SK-N-SH (cell line): ENCODE data around the gene PER3. TPM values are rescaled to one million over a fixed set of nuclear protein-coding genes. Genes with fewer than 3 reads are reported as not detected.

Experiments used
- CTCF ChIA-PET: fragments of 300-600, 350-600 bp; formaldehyde crosslinking; extraction: SDS; loops from one replicate; lab custom pipeline; 2021; lab: Yijun Ruan, JAX
- POLR2A ChIA-PET: fragments of 350-600 bp; sonication (Branson Sonifier 250); formaldehyde crosslinking; extraction: SDS; loops from one replicate; lab custom pipeline; 2020; ENCODE audit warnings: antibody characterized with exemption, inconsistent platforms; lab: Yijun Ruan, JAX
- DNase-seq: peaks from one replicate; pipeline ENCODE4 v3.0.0; 2012
- H2AFZ ChIP-seq: fragments of 200-600 bp; sonication (generic); 2 replicates; pipeline ENCODE4 v1.8.1; 2016; ENCODE audit warnings: antibody characterized with exemption, mild to moderate bottlenecking, low read depth
- H3F3A ChIP-seq: fragments of 200-600 bp; sonication (generic); replicated peaks from 2 replicates; pipeline ENCODE3; 2016; ENCODE audit warnings: antibody characterized with exemption, mild to moderate bottlenecking; ENCODE audit not compliant: insufficient read depth
- H3K27ac ChIP-seq, 2 experiments: fragments of 200-500 bp in 1 of 2; fragments of 200-600 bp in 1 of 2; sonication (Bioruptor generic) in 1 of 2; sonication (generic), shearing (Covaris generic) in 1 of 2; 2 replicates each; pipeline versions ENCODE4 v1.5.1 to v1.6.1; 2014 to 2016; ENCODE audit warnings: low read depth in 2 of 2, inconsistent platforms in 1 of 2, low read length in 1 of 2, mild to moderate bottlenecking in 1 of 2, mixed read lengths in 1 of 2
- H3K27me3 ChIP-seq: fragments of 200-600 bp; sonication (generic), shearing (Covaris generic); 2 replicates; pipeline ENCODE4 v1.6.1; 2016; ENCODE audit warnings: mixed run types; ENCODE audit not compliant: insufficient read depth
- H3K36me3 ChIP-seq, 2 experiments: fragments of 200-500 bp in 1 of 2; fragments of 200-600 bp in 1 of 2; sonication (Bioruptor generic) in 1 of 2; sonication (generic) in 1 of 2; replicated peaks in 1 of 2; 2 replicates each; pipeline versions ENCODE3 to v1.5.1; 2014 to 2016; ENCODE audit warnings: low read length in 1 of 2, mild to moderate bottlenecking in 1 of 2; ENCODE audit not compliant: insufficient read depth in 2 of 2, control insufficient read depth in 1 of 2
- H3K4me1 ChIP-seq, 2 experiments: fragments of 200-500 bp in 1 of 2; fragments of 200-600 bp in 1 of 2; sonication (Bioruptor generic) in 1 of 2; sonication (generic), shearing (Covaris generic) in 1 of 2; 2 replicates each; pipeline versions ENCODE4 v1.5.1 to v1.6.1; 2014 to 2016; ENCODE audit warnings: low read depth in 1 of 2, low read length in 1 of 2, mixed run types in 1 of 2; ENCODE audit not compliant: insufficient read depth in 2 of 2, control insufficient read depth in 1 of 2
- H3K4me2 ChIP-seq: fragments of 200-600 bp; sonication (generic), shearing (Covaris generic); 2 replicates; pipeline ENCODE4 v1.6.1; 2017; ENCODE audit warnings: mixed run types
- H3K4me3 ChIP-seq, 2 experiments: fragments of 200-500 bp in 1 of 2; fragments of 200-600 bp in 1 of 2; sonication (Bioruptor generic) in 1 of 2; sonication (generic), shearing (Covaris generic) in 1 of 2; 2 replicates each; pipeline versions ENCODE4 v1.5.1 to v1.8.1; 2014 to 2016; ENCODE audit warnings: low read depth in 2 of 2, inconsistent platforms in 1 of 2, low read length in 1 of 2, mild to moderate bottlenecking in 1 of 2, mixed read lengths in 1 of 2, moderate library complexity in 1 of 2
- H3K79me2 ChIP-seq: fragments of 200-600 bp; sonication (generic); 2 replicates; pipeline ENCODE4 v1.8.1; 2017; ENCODE audit warnings: mild to moderate bottlenecking; ENCODE audit not compliant: insufficient read depth
- H3K9ac ChIP-seq: fragments of 200-600 bp; sonication (generic); 2 replicates; pipeline ENCODE4 v1.6.1; 2017; ENCODE audit warnings: mixed run types
- H3K9me2 ChIP-seq: fragments of 200-600 bp; sonication (generic); 2 replicates; pipeline ENCODE4 v1.6.1; 2017; ENCODE audit warnings: mixed run types
- H3K9me3 ChIP-seq: fragments of 200-600 bp; sonication (generic); 2 replicates; pipeline ENCODE4 v1.6.1; 2017; ENCODE audit warnings: mixed run types, mild to moderate bottlenecking, moderate library complexity
- H4K20me1 ChIP-seq: fragments of 200-600 bp; sonication (generic); 2 replicates; pipeline ENCODE4 v1.6.1; 2017; ENCODE audit warnings: mild to moderate bottlenecking, mixed run types; ENCODE audit not compliant: insufficient read depth
- CHD2 ChIP-seq: fragments of 150-350 bp; IDR thresholded peaks from 2 replicates; pipeline ENCODE4 v1.6.1; 2018; ENCODE audit warnings: low read length; ENCODE audit not compliant: partially characterized antibody
- GABPA ChIP-seq: IDR thresholded peaks from 2 replicates; pipeline ENCODE4 v1.4.0; 2012; ENCODE audit warnings: low read depth, mild to moderate bottlenecking
- JUND ChIP-seq: IDR thresholded peaks from 2 replicates; pipeline ENCODE4 v1.4.0; 2012
- NRF1 ChIP-seq: IDR thresholded peaks from 2 replicates; pipeline ENCODE4 v1.6.1; 2012; ENCODE audit warnings: low read depth, mild to moderate bottlenecking, low read length
- POLR2AphosphoS5 ChIP-seq: IDR thresholded peaks from 2 replicates; pipeline ENCODE4 v1.6.1; 2012; ENCODE audit warnings: low read depth, low read length
- RFX5 ChIP-seq: IDR thresholded peaks from 2 replicates; pipeline ENCODE4 v1.6.1; 2012; ENCODE audit warnings: mild to moderate bottlenecking, improper control_type of control experiment, low read length
- RXRA ChIP-seq: IDR thresholded peaks from 2 replicates; pipeline ENCODE4 v1.4.0; 2012; ENCODE audit warnings: low read depth, mild to moderate bottlenecking, borderline replicate concordance
- SIN3A ChIP-seq: IDR thresholded peaks from 2 replicates; pipeline ENCODE4 v1.6.1; 2012; ENCODE audit warnings: low read depth, mild to moderate bottlenecking, low read length, moderate library complexity, borderline replicate concordance
- SMC3 ChIP-seq: IDR thresholded peaks from 2 replicates; pipeline ENCODE4 v1.6.1; 2012; ENCODE audit warnings: low read depth, low read length, improper control_type of control experiment
- TAF1 ChIP-seq: IDR thresholded peaks from 2 replicates; pipeline ENCODE4 v1.6.1; 2012; ENCODE audit warnings: low read depth, mild to moderate bottlenecking, low read length, moderate library complexity, borderline replicate concordance
- TCF12 ChIP-seq: IDR thresholded peaks from 2 replicates; pipeline ENCODE4 v1.4.0; 2012
- TEAD4 ChIP-seq: IDR thresholded peaks from 2 replicates; pipeline ENCODE4 v1.4.0; 2012; ENCODE audit warnings: mild to moderate bottlenecking, borderline replicate concordance; ENCODE audit not compliant: insufficient read depth
- YY1 ChIP-seq: IDR thresholded peaks from 2 replicates; pipeline ENCODE4 v1.4.0; 2012; ENCODE audit warnings: low read depth, mild to moderate bottlenecking
- WGBS: methylation state at CpG from one replicate; pipeline ENCODE4 v1.1.6; 2017; ENCODE audit warnings: low lambda C conversion rate; 5-methylcytosine and 5-hydroxymethylcytosine counted together
- polyA plus RNA-seq, 3 experiments: library from polyadenylated mRNA; depleted of rRNA; stranded (reverse); fragments of >200 nt; gene quantifications; 2 replicates each; pipeline ENCODE4 v1.2.3, GENCODE V29; 2012
- TF ChIP-seq, protein P1 (sequence below): IDR thresholded peaks from 2 replicates; pipeline ENCODE4 v1.6.1; 2012; ENCODE audit warnings: mild to moderate bottlenecking, low read depth, low read length, moderate library complexity
- TF ChIP-seq, protein P2 (sequence below): fragments of 150-350 bp; IDR thresholded peaks from 2 replicates; pipeline ENCODE4 v1.6.1; 2017; ENCODE audit warnings: antibody characterized with exemption, low read length, low read depth, borderline replicate concordance
- TF ChIP-seq, protein P3 (sequence below): IDR thresholded peaks from 2 replicates; pipeline ENCODE4; 2012
- TF ChIP-seq, protein P4 (sequence below): IDR thresholded peaks from 2 replicates; pipeline ENCODE4 v1.4.0; 2012; ENCODE audit warnings: low read depth, borderline replicate concordance

Gene PER3
- polyA plus RNA-seq, 1 of the 3 experiments (the other 2 are of a cell fraction) = 6.0 TPM

DNA sequence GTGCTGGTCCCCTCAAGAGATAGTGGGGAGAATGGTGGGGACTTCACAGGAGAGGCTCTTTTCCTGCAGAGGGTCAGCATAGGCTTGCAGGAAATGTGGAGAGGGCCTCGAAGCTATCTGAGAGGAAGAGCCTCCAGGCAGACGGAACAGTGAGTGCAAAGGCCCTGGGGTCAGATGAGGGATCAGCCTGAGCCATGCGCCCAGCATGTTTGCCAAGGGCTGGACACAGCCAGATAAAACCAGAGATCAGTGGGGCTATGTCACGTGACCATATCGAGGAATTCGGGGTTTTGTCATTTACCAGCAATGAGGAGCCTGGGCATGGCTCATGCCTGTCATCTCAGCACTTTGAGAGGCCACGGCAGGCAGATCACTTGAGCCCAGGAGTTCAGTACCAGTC is 75.3 kb downstream of the PER3 start:
- CTCF ChIA-PET = no interaction called here
- Histone ChIP-seq H3K9me2 (no peaks in the 10 kb centered on the region), H3K4me1 (no peaks in the 10 kb centered on the region), H3K4me2 (no peak overlapping the region), H3K4me3 (no peak overlapping the region), H3K9ac (no peak overlapping the region), H3F3A (no peaks in the 10 kb centered on the region), H3K27ac (no peak overlapping the region), H4K20me1 (no peaks in the 10 kb centered on the region), H3K9me3 (no peaks in the 10 kb centered on the region), H2AFZ (no peak overlapping the region), H3K79me2 (no peaks in the 10 kb centered on the region), H3K27me3 (no peaks in the 10 kb centered on the region), H3K36me3 (no peaks in the 10 kb centered on the region)
- TF ChIP-seq TEAD4 (no peak), RXRA (no peak), SIN3A (no peak), POLR2AphosphoS5 (no peak), TCF12 (no peak), JUND (no peak), TAF1 (no peak), RFX5 (no peak), GABPA (no peak), CHD2 (no peak)
- TF ChIP-seq, protein P1, sequence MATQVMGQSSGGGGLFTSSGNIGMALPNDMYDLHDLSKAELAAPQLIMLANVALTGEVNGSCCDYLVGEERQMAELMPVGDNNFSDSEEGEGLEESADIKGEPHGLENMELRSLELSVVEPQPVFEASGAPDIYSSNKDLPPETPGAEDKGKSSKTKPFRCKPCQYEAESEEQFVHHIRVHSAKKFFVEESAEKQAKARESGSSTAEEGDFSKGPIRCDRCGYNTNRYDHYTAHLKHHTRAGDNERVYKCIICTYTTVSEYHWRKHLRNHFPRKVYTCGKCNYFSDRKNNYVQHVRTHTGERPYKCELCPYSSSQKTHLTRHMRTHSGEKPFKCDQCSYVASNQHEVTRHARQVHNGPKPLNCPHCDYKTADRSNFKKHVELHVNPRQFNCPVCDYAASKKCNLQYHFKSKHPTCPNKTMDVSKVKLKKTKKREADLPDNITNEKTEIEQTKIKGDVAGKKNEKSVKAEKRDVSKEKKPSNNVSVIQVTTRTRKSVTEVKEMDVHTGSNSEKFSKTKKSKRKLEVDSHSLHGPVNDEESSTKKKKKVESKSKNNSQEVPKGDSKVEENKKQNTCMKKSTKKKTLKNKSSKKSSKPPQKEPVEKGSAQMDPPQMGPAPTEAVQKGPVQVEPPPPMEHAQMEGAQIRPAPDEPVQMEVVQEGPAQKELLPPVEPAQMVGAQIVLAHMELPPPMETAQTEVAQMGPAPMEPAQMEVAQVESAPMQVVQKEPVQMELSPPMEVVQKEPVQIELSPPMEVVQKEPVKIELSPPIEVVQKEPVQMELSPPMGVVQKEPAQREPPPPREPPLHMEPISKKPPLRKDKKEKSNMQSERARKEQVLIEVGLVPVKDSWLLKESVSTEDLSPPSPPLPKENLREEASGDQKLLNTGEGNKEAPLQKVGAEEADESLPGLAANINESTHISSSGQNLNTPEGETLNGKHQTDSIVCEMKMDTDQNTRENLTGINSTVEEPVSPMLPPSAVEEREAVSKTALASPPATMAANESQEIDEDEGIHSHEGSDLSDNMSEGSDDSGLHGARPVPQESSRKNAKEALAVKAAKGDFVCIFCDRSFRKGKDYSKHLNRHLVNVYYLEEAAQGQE = no peak
- TF ChIP-seq, protein P2, sequence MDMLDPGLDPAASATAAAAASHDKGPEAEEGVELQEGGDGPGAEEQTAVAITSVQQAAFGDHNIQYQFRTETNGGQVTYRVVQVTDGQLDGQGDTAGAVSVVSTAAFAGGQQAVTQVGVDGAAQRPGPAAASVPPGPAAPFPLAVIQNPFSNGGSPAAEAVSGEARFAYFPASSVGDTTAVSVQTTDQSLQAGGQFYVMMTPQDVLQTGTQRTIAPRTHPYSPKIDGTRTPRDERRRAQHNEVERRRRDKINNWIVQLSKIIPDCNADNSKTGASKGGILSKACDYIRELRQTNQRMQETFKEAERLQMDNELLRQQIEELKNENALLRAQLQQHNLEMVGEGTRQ = no peak
- DNase-seq = no peak
- POLR2A ChIA-PET = no interaction called here
- WGBS = 65% methylated on average over 7 of the region's 7 CpGs

DNA sequence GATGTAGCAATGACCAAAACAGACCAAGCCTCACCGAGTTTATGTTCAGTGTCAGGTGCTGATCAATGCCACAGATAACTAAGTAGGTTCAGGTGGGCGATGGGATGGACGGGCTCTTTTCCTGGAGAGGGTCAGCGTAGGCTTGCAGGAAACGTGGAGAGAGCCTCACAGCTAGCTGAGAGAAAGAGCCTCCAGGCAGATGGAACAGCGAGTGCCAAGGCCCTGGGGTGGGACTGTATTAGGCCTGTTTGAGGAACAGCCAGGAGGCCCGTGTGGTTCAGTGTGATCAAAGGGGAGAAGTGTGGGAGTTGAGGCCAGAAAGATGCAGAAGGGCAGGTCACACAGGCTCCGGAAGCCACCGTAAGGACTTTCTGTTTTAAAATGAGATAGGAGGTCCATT is 76.0 kb downstream of the PER3 start:
- CTCF ChIA-PET = no interaction called here
- no peaks in the 10 kb centered on the region for H3K27me3 ChIP-seq
- H3K79me2 ChIP-seq = no peaks in the 10 kb centered on the region
- H3K27ac ChIP-seq = no peak overlapping the region
- H3K9me2 ChIP-seq = no peaks in the 10 kb centered on the region
- POLR2A ChIA-PET = no interaction called here
- DNase-seq = no peak
- H3K9ac ChIP-seq = no peak overlapping the region
- H3K4me1 ChIP-seq = no peaks in the 10 kb centered on the region
- H3K4me2 ChIP-seq = no peak overlapping the region
- no peaks in the 10 kb centered on the region for H3K36me3 ChIP-seq
- no peak overlapping the region for H2AFZ ChIP-seq
- no peaks in the 10 kb centered on the region for H3K9me3 ChIP-seq
- H4K20me1 ChIP-seq = no peaks in the 10 kb centered on the region
- 74% methylated on average over 9 of the region's 9 CpGs for WGBS
- TF ChIP-seq, protein P3, sequence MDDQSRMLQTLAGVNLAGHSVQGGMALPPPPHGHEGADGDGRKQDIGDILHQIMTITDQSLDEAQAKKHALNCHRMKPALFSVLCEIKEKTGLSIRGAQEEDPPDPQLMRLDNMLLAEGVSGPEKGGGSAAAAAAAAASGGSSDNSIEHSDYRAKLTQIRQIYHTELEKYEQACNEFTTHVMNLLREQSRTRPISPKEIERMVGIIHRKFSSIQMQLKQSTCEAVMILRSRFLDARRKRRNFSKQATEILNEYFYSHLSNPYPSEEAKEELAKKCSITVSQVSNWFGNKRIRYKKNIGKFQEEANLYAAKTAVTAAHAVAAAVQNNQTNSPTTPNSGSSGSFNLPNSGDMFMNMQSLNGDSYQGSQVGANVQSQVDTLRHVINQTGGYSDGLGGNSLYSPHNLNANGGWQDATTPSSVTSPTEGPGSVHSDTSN = no peak
- no peak for TF ChIP-seq YY1
- TF ChIP-seq, protein P2 = no peak
- TF ChIP-seq POLR2AphosphoS5 = no peak
- no peak for TF ChIP-seq SIN3A
- no peak for TF ChIP-seq NRF1
- TF ChIP-seq SMC3 = no peak
- TF ChIP-seq, protein P4, sequence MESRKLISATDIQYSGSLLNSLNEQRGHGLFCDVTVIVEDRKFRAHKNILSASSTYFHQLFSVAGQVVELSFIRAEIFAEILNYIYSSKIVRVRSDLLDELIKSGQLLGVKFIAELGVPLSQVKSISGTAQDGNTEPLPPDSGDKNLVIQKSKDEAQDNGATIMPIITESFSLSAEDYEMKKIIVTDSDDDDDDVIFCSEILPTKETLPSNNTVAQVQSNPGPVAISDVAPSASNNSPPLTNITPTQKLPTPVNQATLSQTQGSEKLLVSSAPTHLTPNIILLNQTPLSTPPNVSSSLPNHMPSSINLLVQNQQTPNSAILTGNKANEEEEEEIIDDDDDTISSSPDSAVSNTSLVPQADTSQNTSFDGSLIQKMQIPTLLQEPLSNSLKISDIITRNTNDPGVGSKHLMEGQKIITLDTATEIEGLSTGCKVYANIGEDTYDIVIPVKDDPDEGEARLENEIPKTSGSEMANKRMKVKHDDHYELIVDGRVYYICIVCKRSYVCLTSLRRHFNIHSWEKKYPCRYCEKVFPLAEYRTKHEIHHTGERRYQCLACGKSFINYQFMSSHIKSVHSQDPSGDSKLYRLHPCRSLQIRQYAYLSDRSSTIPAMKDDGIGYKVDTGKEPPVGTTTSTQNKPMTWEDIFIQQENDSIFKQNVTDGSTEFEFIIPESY = no peak
- TF ChIP-seq TAF1 = no peak
- H3F3A ChIP-seq = no peaks in the 10 kb centered on the region
- H3K4me3 ChIP-seq = no peak overlapping the region
